GM12878 (cell line): ENCODE results near the gene PGM3. TPM values are rescaled to one million over a fixed set of nuclear protein-coding genes. Genes with fewer than 3 reads are reported as not detected.

Source experiments
- ATAC-seq: fragments of 200-7000 bp; cut with Tn5 transposase; 3 replicates; pipeline ENCODE4 v1.9.1; 2020; ENCODE audit warnings: mild to moderate bottlenecking, moderate library complexity
- BruUV-seq: library from RNA; stranded (reverse); fragments of 400-500 nt; replicated peaks from 2 replicates; lab custom pipeline; 2021; lab: Mats Ljungman, UMichigan
- CTCF ChIA-PET: fragments of 300-600 bp; sonication (Branson Sonifier 250); formaldehyde crosslinking; extraction: SDS; loops from one replicate; lab custom pipeline; 2021; ENCODE audit warnings: inconsistent platforms; lab: Yijun Ruan, JAX
- POLR2A ChIA-PET: fragments of 350-600 bp; formaldehyde crosslinking; extraction: SDS; loops from one replicate; lab custom pipeline; 2021; ENCODE audit warnings: inconsistent platforms; lab: Charles Lee
- RAD21 ChIA-PET: fragments of 300-600 bp; sonication (Branson Sonifier 250); formaldehyde crosslinking; loops from one replicate; lab custom pipeline; 2023; ENCODE audit warnings: antibody characterized with exemption; ENCODE audit not compliant: unreplicated experiment; lab: Charles Lee
- SMC1A ChIA-PET: fragments of 300-600 bp; sonication (Branson Sonifier 250); formaldehyde crosslinking; loops from one replicate; lab custom pipeline; 2023; ENCODE audit not compliant: unreplicated experiment, uncharacterized antibody; lab: Charles Lee
- DNase-seq: peaks from one replicate; pipeline ENCODE4 v3.0.0-alpha.2; 2011; ENCODE audit warnings: low read depth, low spot score
- FAIRE-seq: peaks from 3 replicates; lab custom pipeline; 2011; peaks lifted over from hg19 to GRCh38; lab: Jason Lieb, UNC
- H2AFZ ChIP-seq: 2 replicates; pipeline ENCODE4 v1.6.0; 2011; ENCODE audit warnings: low read depth, low read length, control low read depth; ENCODE audit not compliant: control insufficient read depth
- H3K27ac ChIP-seq: 2 replicates; pipeline ENCODE4 v1.5.1; 2011; ENCODE audit warnings: control low read depth; ENCODE audit not compliant: control insufficient read depth, insufficient read depth
- H3K27me3 ChIP-seq, 2 experiments: replicated peaks in 1 of 2; 2 replicates each; pipeline versions ENCODE4 v1.6.0 to v1.6.1; 2011; ENCODE audit warnings: low read length in 1 of 2; ENCODE audit not compliant: control insufficient read depth in 2 of 2, insufficient read depth in 2 of 2
- H3K36me3 ChIP-seq, 2 experiments: 2 replicates each; pipeline ENCODE4 v1.5.1; 2011; ENCODE audit warnings: low read length in 1 of 2; ENCODE audit not compliant: control insufficient read depth in 2 of 2, insufficient read depth in 2 of 2
- H3K4me1 ChIP-seq: 2 replicates; pipeline ENCODE4 v1.6.1; 2011; ENCODE audit warnings: mild to moderate bottlenecking, low read length, moderate library complexity, mixed read lengths; ENCODE audit not compliant: control insufficient read depth, insufficient read depth
- H3K4me2 ChIP-seq: 2 replicates; pipeline ENCODE4 v1.6.0; 2011; ENCODE audit warnings: control low read depth; ENCODE audit not compliant: control insufficient read depth, insufficient read depth
- H3K4me3 ChIP-seq: fragments of 200-600 bp; sonication (generic); 2 replicates; pipeline ENCODE4 v1.5.1; 2016
- H3K79me2 ChIP-seq: 2 replicates; pipeline ENCODE4 v1.6.0; 2011; ENCODE audit warnings: low read length; ENCODE audit not compliant: control insufficient read depth, insufficient read depth
- H3K9ac ChIP-seq: 2 replicates; pipeline ENCODE4 v1.8.0; 2011; ENCODE audit warnings: low read length, control low read depth, mixed read lengths; ENCODE audit not compliant: control insufficient read depth, insufficient read depth
- H3K9me3 ChIP-seq: replicated peaks from 3 replicates; pipeline ENCODE4 v1.5.1; 2011; ENCODE audit warnings: mild to moderate bottlenecking, low read length; ENCODE audit not compliant: control insufficient read depth, insufficient read depth
- H4K20me1 ChIP-seq: 2 replicates; pipeline ENCODE4 v1.6.0; 2011; ENCODE audit not compliant: control insufficient read depth, insufficient read depth
- ASH2L ChIP-seq: fragments of 300-600, 200-600 bp; sonication (generic); IDR thresholded peaks from 2 replicates; pipeline ENCODE4 v1.6.1; 2017; ENCODE audit warnings: low read depth, mild to moderate bottlenecking, borderline replicate concordance
- CHD2 ChIP-seq: IDR thresholded peaks from 2 replicates; pipeline ENCODE4 v1.6.1; 2011; ENCODE audit warnings: low read depth, low read length, improper control_type of control experiment, borderline replicate concordance
- EZH2 ChIP-seq: IDR thresholded peaks from 2 replicates; pipeline ENCODE4 v1.6.1; 2012; ENCODE audit warnings: low read depth, mild to moderate bottlenecking, control low read depth, inconsistent platforms, low read length, borderline replicate concordance; ENCODE audit not compliant: control insufficient read depth
- FOXM1 ChIP-seq: IDR thresholded peaks from 2 replicates; pipeline ENCODE4 v1.6.1; 2012; ENCODE audit warnings: low read depth, mild to moderate bottlenecking, inconsistent platforms, low read length, moderate library complexity
- IRF3 ChIP-seq: fragments of 450-650 bp; IDR thresholded peaks from 2 replicates; pipeline ENCODE4 v1.6.1; 2014; ENCODE audit warnings: mild to moderate bottlenecking
- KDM1A ChIP-seq: fragments of 200-600 bp; sonication (generic); IDR thresholded peaks from 2 replicates; pipeline ENCODE4 v1.6.1; 2016; ENCODE audit warnings: borderline replicate concordance
- MAX ChIP-seq: IDR thresholded peaks from 2 replicates; pipeline ENCODE4 v1.6.1; 2012; ENCODE audit warnings: low read depth, low read length, improper control_type of control experiment
- MYB ChIP-seq: fragments of 150-350 bp; IDR thresholded peaks from 2 replicates; pipeline ENCODE4 v1.6.1; 2014; ENCODE audit warnings: mild to moderate bottlenecking, low read depth, low read length, borderline replicate concordance
- NBN ChIP-seq: fragments of 450-650 bp; IDR thresholded peaks from 2 replicates; pipeline ENCODE4 v1.6.1; 2016
- PAX8 ChIP-seq: fragments of 450-650 bp; IDR thresholded peaks from 2 replicates; pipeline ENCODE4 v1.6.1; 2017; ENCODE audit warnings: mild to moderate bottlenecking, moderate library complexity
- RAD21 ChIP-seq: IDR thresholded peaks from 2 replicates; pipeline ENCODE4 v1.6.1; 2011; ENCODE audit warnings: mild to moderate bottlenecking, low read depth, low read length, moderate library complexity; ENCODE audit not compliant: insufficient read depth
- RELA ChIP-seq: fragments of 450-650 bp; IDR thresholded peaks from 2 replicates; pipeline ENCODE4 v1.8.0; 2014; ENCODE audit warnings: borderline replicate concordance; ENCODE audit not compliant: partially characterized antibody
- SIN3A ChIP-seq: IDR thresholded peaks from 2 replicates; pipeline ENCODE4 v1.6.1; 2012; ENCODE audit warnings: low read depth, low read length, improper control_type of control experiment
- SMC3 ChIP-seq: IDR thresholded peaks from 2 replicates; pipeline ENCODE4 v1.6.1; 2011; ENCODE audit warnings: low read length, improper control_type of control experiment, borderline replicate concordance
- TCF3 ChIP-seq: IDR thresholded peaks from 2 replicates; pipeline ENCODE4 v1.6.1; 2012; ENCODE audit warnings: low read depth, mild to moderate bottlenecking, low read length, borderline replicate concordance; ENCODE audit not compliant: insufficient read depth
- ZBED1 ChIP-seq: IDR thresholded peaks from 2 replicates; pipeline ENCODE4 v1.6.1; 2016; ENCODE audit warnings: borderline replicate concordance
- ZNF217 ChIP-seq: fragments of 450-650 bp; IDR thresholded peaks from 2 replicates; pipeline ENCODE4 v1.6.1; 2017; ENCODE audit warnings: antibody characterized with exemption, mild to moderate bottlenecking
- WGBS: methylation state at CpG from one replicate; pipeline ENCODE4 v1.1.6; 2016; ENCODE audit warnings: low lambda C conversion rate; ENCODE audit not compliant: insufficient replicate concordance, insufficient coverage; ENCODE audit errors: missing lambda C conversion rate; 5-methylcytosine and 5-hydroxymethylcytosine counted together
- in situ Hi-C: fragments of 300-500 bp; cut with MboI; formaldehyde crosslinking; loops from 9 replicates; pipeline ENCODE4 v1.14.3; 2018; ENCODE audit warnings: mixed read lengths
- intact Hi-C: fragments of 100-400 bp; cut with micrococcal nuclease; formaldehyde crosslinking; loops from one replicate; pipeline ENCODE4 v1.14.2; 2022; ENCODE audit not compliant: unreplicated experiment
- polyA plus RNA-seq, 11 experiments: library from polyadenylated mRNA; depleted of rRNA in 4 of 11; unstranded in 6 of 11; stranded (reverse) in 5 of 11; fragments of >200 nt; fragmentation: Nextera tagmentation in 4 of 11; fragmentation: Illumina TruSeq in 1 of 11; extraction: Ambion mirVana in 4 of 11; extraction: Trizol in 1 of 11; gene quantifications; 1 replicate in 1 of 11; 2 replicates in 10 of 11; pipeline versions ENCODE4 v1.2.1 to v1.2.3, GENCODE V29; 2011 to 2016; ENCODE audit warnings: inconsistent platforms in 2 of 11, missing spikeins in 2 of 11, low read depth in 1 of 11
- total RNA-seq, 4 experiments: library from RNA; depleted of rRNA in 3 of 4; stranded (reverse); fragments of >200 nt in 3 of 4; fragmentation: Illumina TruSeq in 1 of 4; extraction: Trizol in 1 of 4; gene quantifications; 2 replicates each; pipeline versions ENCODE4 v1.2.1 to v1.2.3, GENCODE V29; 2013 to 2021
- TF ChIP-seq, protein P1 (sequence below): fragments of 150-350 bp; IDR thresholded peaks from 2 replicates; pipeline ENCODE4 v1.6.1; 2014; ENCODE audit warnings: mild to moderate bottlenecking, low read depth, low read length
- TF ChIP-seq, protein P2 (sequence below), 3 experiments: IDR thresholded peaks in 2 of 3; conservative IDR thresholded peaks in 1 of 3; 2 replicates each; pipeline ENCODE4 v1.5.1; 2011; ENCODE audit warnings: low read depth in 3 of 3, low read length in 3 of 3, mild to moderate bottlenecking in 3 of 3, control low read depth in 2 of 3, moderate library complexity in 2 of 3, inconsistent platforms in 1 of 3, mixed read lengths in 1 of 3; ENCODE audit not compliant: control insufficient read depth in 2 of 3, insufficient read depth in 1 of 3; ENCODE audit errors: extremely low read depth in 1 of 3

The PGM3 gene
- total and polyA plus RNA-seq, 10 of the 15 experiments (the other 5 are each of a cell fraction or from before 2014, with no cell fraction given) = 13.0 to 36.0 (median 24.6) TPM

DNA sequence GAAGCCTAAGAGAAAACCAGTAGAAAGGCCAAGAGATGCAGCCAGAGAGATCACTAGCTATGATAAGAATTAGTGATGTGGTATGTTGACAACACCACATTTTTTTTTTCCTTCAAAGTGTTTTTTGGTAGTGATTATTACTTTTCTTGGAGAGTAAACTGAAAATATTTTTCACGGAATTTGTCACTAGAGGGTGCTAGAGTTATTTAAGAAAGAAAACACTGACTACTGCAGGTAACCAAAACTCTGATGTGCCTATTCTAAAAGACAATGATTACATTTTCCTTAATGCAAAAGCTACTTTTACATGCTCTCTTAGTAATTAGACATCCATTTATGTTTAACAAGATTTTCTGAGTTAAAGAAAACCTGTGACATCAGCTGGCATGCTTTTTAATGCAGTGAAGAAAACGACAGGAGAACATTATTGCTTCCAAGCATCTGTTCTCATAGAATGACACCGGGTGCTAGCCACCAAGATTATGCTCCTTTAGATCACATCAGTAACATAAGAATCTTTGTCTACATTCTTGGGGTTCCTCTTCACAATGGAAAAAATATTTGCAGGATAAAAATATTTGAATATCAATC is 28.9 kb upstream of the PGM3 start (continued):
- TF ChIP-seq KDM1A (no peak), RAD21 (peak; percentile 74), PAX8 (no peak), TCF3 (no peak), SMC3 (peak; percentile 71; the same call in 1 of the 2 replicates), MYB (no peak), NBN (no peak)
- TF ChIP-seq, protein P1, sequence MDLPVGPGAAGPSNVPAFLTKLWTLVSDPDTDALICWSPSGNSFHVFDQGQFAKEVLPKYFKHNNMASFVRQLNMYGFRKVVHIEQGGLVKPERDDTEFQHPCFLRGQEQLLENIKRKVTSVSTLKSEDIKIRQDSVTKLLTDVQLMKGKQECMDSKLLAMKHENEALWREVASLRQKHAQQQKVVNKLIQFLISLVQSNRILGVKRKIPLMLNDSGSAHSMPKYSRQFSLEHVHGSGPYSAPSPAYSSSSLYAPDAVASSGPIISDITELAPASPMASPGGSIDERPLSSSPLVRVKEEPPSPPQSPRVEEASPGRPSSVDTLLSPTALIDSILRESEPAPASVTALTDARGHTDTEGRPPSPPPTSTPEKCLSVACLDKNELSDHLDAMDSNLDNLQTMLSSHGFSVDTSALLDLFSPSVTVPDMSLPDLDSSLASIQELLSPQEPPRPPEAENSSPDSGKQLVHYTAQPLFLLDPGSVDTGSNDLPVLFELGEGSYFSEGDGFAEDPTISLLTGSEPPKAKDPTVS = no peak

- intact Hi-C loops = loop anchor here (10.0 kb wide), 1 partner anchor 374 kb away; no protein-coding TSS in a partner anchor
- FAIRE-seq (no peak), ATAC-seq (no peak), DNase-seq (no peak)
- no peaks in the 10 kb centered on the region; a peak in 1 of 4 replicates for H3K36me3 ChIP-seq
- in situ Hi-C loops = loop anchor here (5.0 kb wide), 1 partner anchor 296 kb away; no protein-coding TSS in a partner anchor
- no peaks in the 10 kb centered on the region for H3K9me3 ChIP-seq
- no peaks in the 10 kb centered on the region for H4K20me1 ChIP-seq
- ChIA-PET POLR2A (no interaction called here), CTCF (interaction anchor here (0.7 to 19.5 kb wide), 23 partner anchors 11 to 954 kb away, joined by 3 to 635 read pairs (median 5); partner anchors contain the start of genes DOP1A, PRSS35 and UBE3D), RAD21 (interaction anchor here (0.6 to 5.4 kb wide), 8 partner anchors 13 to 315 kb away, joined by 3 to 103 read pairs (median 8); partner anchors contain the start of genes DOP1A, PRSS35 and UBE3D), SMC1A (interaction anchor here (0.9 to 10.5 kb wide), 20 partner anchors 9 to 315 kb away, joined by 3 to 277 read pairs (median 6); partner anchors contain the start of genes DOP1A, ME1, PRSS35 and UBE3D)
- H3K4me1 ChIP-seq = no peaks in the 10 kb centered on the region
- H3K27me3 ChIP-seq = no peaks in the 10 kb centered on the region
- no peak overlapping the region for H3K4me2 ChIP-seq
- WGBS = 96% methylated on average over 1 of the region's 1 CpG
- H2AFZ ChIP-seq = no peak overlapping the region
- no peak overlapping the region for H3K27ac ChIP-seq
- no peak overlapping the region for H3K4me3 ChIP-seq
- H3K9ac ChIP-seq = no peak overlapping the region
- no TSS peak for BruUV-seq
- no peaks in the 10 kb centered on the region for H3K79me2 ChIP-seq
- TF ChIP-seq EZH2 = no peak
- TF ChIP-seq CHD2 = no peak
- TF ChIP-seq IRF3 = no peak
- no peak for TF ChIP-seq ZBED1
- no peak for TF ChIP-seq FOXM1
- TF ChIP-seq ASH2L = no peak
- no peak for TF ChIP-seq ZNF217
- no peak for TF ChIP-seq RELA
- TF ChIP-seq SIN3A = no peak
- TF ChIP-seq MAX = no peak
- TF ChIP-seq, protein P2, sequence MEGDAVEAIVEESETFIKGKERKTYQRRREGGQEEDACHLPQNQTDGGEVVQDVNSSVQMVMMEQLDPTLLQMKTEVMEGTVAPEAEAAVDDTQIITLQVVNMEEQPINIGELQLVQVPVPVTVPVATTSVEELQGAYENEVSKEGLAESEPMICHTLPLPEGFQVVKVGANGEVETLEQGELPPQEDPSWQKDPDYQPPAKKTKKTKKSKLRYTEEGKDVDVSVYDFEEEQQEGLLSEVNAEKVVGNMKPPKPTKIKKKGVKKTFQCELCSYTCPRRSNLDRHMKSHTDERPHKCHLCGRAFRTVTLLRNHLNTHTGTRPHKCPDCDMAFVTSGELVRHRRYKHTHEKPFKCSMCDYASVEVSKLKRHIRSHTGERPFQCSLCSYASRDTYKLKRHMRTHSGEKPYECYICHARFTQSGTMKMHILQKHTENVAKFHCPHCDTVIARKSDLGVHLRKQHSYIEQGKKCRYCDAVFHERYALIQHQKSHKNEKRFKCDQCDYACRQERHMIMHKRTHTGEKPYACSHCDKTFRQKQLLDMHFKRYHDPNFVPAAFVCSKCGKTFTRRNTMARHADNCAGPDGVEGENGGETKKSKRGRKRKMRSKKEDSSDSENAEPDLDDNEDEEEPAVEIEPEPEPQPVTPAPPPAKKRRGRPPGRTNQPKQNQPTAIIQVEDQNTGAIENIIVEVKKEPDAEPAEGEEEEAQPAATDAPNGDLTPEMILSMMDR (IDR thresholded peaks at IDR 0.05 in 2 of 3, conservative IDR thresholded peaks at IDR 0.05 in 1 of 3; ENCODE audit: control insufficient read depth in 2 of 3, extremely low read depth in 1 of 3, insufficient read depth in 1 of 3, low read depth in 3 of 3, low read length in 3 of 3) = no peak
These were observed 28.2 kb upstream of the PGM3 start for GRCh38 chr6:83221276-83221675.
